Cardiac muscle cell (in vitro differentiated cells and primary cell): ENCODE results near the gene KLF15. TPM values are rescaled to one million over a fixed set of nuclear protein-coding genes. Genes with fewer than 3 reads are reported as not detected.

Source experiments
- DNase-seq, 2 donors: peaks; one replicate each; pipeline versions ENCODE4 v3.0.0 to v3.0.0-alpha.2; 2010 to 2017; ENCODE audit warnings: low read depth in 1 of 2, low spot score in 1 of 2
- H3K27ac ChIP-seq: fragments of 200-600 bp; sonication (generic); 2 replicates; pipeline ENCODE4 v1.5.1; 2016
- H3K27me3 ChIP-seq: fragments of 200-600 bp; sonication (generic); 2 replicates; pipeline ENCODE4 v1.6.0; 2016; ENCODE audit warnings: control low read depth
- H3K36me3 ChIP-seq: fragments of 200-600 bp; sonication (generic); 2 replicates; pipeline ENCODE4 v1.5.1; 2016; ENCODE audit warnings: control low read depth
- H3K4me1 ChIP-seq: fragments of 200-600 bp; sonication (generic); 2 replicates; pipeline ENCODE4 v1.8.1; 2017; ENCODE audit warnings: low read depth, mild to moderate bottlenecking, mixed run types
- H3K4me3 ChIP-seq: fragments of 200-600 bp; sonication (generic); 2 replicates; pipeline ENCODE4 v1.5.1; 2016; ENCODE audit warnings: mild to moderate bottlenecking
- H3K9me3 ChIP-seq: fragments of 200-600 bp; sonication (generic); 2 replicates; pipeline ENCODE4 v1.5.1; 2017; ENCODE audit warnings: low read depth, mild to moderate bottlenecking, control low read depth
- polyA plus RNA-seq: library from polyadenylated mRNA; unstranded; fragments of >200 nt; fragmentation: Nextera tagmentation; extraction: Ambion mirVana; gene quantifications from 2 replicates; pipeline ENCODE4 v1.2.1, GENCODE V29; 2016
- total RNA-seq: library from RNA; depleted of rRNA; stranded (reverse); fragments of >200 nt; gene quantifications from 2 replicates; pipeline ENCODE4 v1.2.3, GENCODE V29; 2016
- TF ChIP-seq, protein P1 (sequence below): IDR thresholded peaks from 2 replicates; pipeline ENCODE4 v1.5.1; 2012; ENCODE audit warnings: low read depth, mild to moderate bottlenecking, low read length

The KLF15 gene
- total and polyA plus RNA-seq, 2 experiments from 2014 or later = 0.75 to 16.5 TPM

GRCh38 chr3:126399756-126400155 is 42.5 kb upstream of the KLF15 start:
- Histone ChIP-seq H3K36me3 (no peaks in the 10 kb centered on the region), H3K27ac (no peak overlapping the region), H3K9me3 (no peaks in the 10 kb centered on the region), H3K4me3 (no peak overlapping the region), H3K4me1 (peaks cover 4% of the 10 kb centered on the region), H3K27me3 (peaks cover 18% of the 10 kb centered on the region)
- no peak for DNase-seq
- TF ChIP-seq, protein P1, sequence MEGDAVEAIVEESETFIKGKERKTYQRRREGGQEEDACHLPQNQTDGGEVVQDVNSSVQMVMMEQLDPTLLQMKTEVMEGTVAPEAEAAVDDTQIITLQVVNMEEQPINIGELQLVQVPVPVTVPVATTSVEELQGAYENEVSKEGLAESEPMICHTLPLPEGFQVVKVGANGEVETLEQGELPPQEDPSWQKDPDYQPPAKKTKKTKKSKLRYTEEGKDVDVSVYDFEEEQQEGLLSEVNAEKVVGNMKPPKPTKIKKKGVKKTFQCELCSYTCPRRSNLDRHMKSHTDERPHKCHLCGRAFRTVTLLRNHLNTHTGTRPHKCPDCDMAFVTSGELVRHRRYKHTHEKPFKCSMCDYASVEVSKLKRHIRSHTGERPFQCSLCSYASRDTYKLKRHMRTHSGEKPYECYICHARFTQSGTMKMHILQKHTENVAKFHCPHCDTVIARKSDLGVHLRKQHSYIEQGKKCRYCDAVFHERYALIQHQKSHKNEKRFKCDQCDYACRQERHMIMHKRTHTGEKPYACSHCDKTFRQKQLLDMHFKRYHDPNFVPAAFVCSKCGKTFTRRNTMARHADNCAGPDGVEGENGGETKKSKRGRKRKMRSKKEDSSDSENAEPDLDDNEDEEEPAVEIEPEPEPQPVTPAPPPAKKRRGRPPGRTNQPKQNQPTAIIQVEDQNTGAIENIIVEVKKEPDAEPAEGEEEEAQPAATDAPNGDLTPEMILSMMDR = no peak

DNA sequence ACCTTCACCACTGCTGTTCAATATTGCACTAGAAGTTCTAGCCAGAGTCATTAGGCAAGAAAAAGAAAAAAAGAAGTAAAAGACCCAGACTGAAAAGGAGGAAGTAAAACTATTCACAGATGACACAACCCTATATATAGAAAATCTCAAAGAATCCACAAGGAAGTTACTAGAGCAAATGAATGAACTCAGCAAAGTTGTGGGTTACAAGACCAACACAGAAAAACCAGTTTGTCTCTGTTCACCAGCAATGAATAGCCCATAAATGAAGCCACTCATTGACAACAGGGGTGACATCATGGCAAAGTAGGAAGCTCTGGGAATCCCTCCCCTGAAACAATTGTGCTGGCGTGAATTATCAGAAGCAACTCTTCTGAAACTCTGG is 42.1 kb upstream of the KLF15 start:
- no peak overlapping the region for H3K4me3 ChIP-seq
- TF ChIP-seq, protein P1 = no peak
- no peaks in the 10 kb centered on the region for H3K9me3 ChIP-seq

GRCh38 chr3:126398423-126399350 is 41.5 kb upstream of the KLF15 start:
- Histone ChIP-seq H3K4me1 (peaks cover 4% of the 10 kb centered on the region), H3K27ac (no peak overlapping the region), H3K9me3 (no peaks in the 10 kb centered on the region), H3K4me3 (no peak overlapping the region), H3K27me3 (peaks cover 28% of the 10 kb centered on the region), H3K36me3 (no peaks in the 10 kb centered on the region)
- TF ChIP-seq, protein P1 = no peak
- no peak for DNase-seq

More for the DNA sequence above, 42.1 kb upstream of the KLF15 start:
- no peak for DNase-seq
- Histone ChIP-seq H3K27ac (no peak overlapping the region), H3K36me3 (no peaks in the 10 kb centered on the region), H3K4me1 (peaks cover 4% of the 10 kb centered on the region), H3K27me3 (peaks cover 22% of the 10 kb centered on the region)

- peaks cover 4% of the 10 kb centered on the region for H3K4me1 ChIP-seq
- H3K9me3 ChIP-seq = no peaks in the 10 kb centered on the region
- DNase-seq = no peak
- H3K27ac ChIP-seq = no peak overlapping the region
- H3K4me3 ChIP-seq = no peak overlapping the region
- H3K27me3 ChIP-seq = peaks cover 34% of the 10 kb centered on the region
- no peaks in the 10 kb centered on the region for H3K36me3 ChIP-seq
- TF ChIP-seq, protein P1 = no peak
These were observed 40.6 kb upstream of the KLF15 start for GRCh38 chr3:126397610-126398422.

GRCh38 chr3:126396536-126396935 is 39.3 kb upstream of the KLF15 start:
- Histone ChIP-seq H3K27ac (no peak overlapping the region), H3K4me3 (no peak overlapping the region), H3K9me3 (no peaks in the 10 kb centered on the region), H3K4me1 (peaks cover 4% of the 10 kb centered on the region), H3K36me3 (no peaks in the 10 kb centered on the region), H3K27me3 (peaks cover 34% of the 10 kb centered on the region)
- DNase-seq = no peak
- TF ChIP-seq, protein P1 = no peak
